PC-3 (cell line): ENCODE results near the gene AGPAT4.

Experiments used
- EZH2 ChIP-seq: fragments of 300-600 bp; sonication (generic); IDR thresholded peaks from one replicate; pipeline ENCODE4 v1.6.1; 2017; ENCODE audit warnings: antibody characterized with exemption, mild to moderate bottlenecking, low read length; ENCODE audit not compliant: unreplicated experiment
- EZH2phosphoT487 ChIP-seq: fragments of 300-600 bp; sonication (generic); IDR thresholded peaks from 2 replicates; pipeline ENCODE4 v1.6.1; 2018; ENCODE audit warnings: mild to moderate bottlenecking, antibody characterized with exemption, low read length, borderline replicate concordance
- TF ChIP-seq, protein P1 (sequence below): fragments of 300-600 bp; sonication (generic); conservative IDR thresholded peaks from 2 replicates; pipeline ENCODE4 v1.5.1; 2017; ENCODE audit warnings: antibody characterized with exemption, low read depth, mild to moderate bottlenecking, low read length

- TF ChIP-seq, protein P1, sequence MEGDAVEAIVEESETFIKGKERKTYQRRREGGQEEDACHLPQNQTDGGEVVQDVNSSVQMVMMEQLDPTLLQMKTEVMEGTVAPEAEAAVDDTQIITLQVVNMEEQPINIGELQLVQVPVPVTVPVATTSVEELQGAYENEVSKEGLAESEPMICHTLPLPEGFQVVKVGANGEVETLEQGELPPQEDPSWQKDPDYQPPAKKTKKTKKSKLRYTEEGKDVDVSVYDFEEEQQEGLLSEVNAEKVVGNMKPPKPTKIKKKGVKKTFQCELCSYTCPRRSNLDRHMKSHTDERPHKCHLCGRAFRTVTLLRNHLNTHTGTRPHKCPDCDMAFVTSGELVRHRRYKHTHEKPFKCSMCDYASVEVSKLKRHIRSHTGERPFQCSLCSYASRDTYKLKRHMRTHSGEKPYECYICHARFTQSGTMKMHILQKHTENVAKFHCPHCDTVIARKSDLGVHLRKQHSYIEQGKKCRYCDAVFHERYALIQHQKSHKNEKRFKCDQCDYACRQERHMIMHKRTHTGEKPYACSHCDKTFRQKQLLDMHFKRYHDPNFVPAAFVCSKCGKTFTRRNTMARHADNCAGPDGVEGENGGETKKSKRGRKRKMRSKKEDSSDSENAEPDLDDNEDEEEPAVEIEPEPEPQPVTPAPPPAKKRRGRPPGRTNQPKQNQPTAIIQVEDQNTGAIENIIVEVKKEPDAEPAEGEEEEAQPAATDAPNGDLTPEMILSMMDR = no peak
- no peak for TF ChIP-seq EZH2
- TF ChIP-seq EZH2phosphoT487 = no peak
Observed at GRCh38 chr6:161232467-161232866, 41.4 kb downstream of the AGPAT4 start.
